GM19193 (cell line): ENCODE measurements around the gene DNTT.

Experiments
- POLR2A ChIP-seq: IDR thresholded peaks from 4 replicates; pipeline ENCODE4 v1.6.1; 2011; ENCODE audit not compliant: insufficient read depth, insufficient read length; ENCODE audit errors: extremely low read depth

The DNTT gene

GRCh38 chr10:96370584-96371157 is 66.4 kb downstream of the DNTT start:
- TF ChIP-seq POLR2A, result no peak

GRCh38 chr10:96371356-96371755 is 67.1 kb downstream of the DNTT start:
- no peak for TF ChIP-seq POLR2A

GRCh38 chr10:96374004-96374403 is 69.8 kb downstream of the DNTT start:
- no peak for TF ChIP-seq POLR2A

- TF ChIP-seq POLR2A, result no peak
Observed at GRCh38 chr10:96374639-96374984, 70.4 kb downstream of the DNTT start.

- no peak for TF ChIP-seq POLR2A
Observed at GRCh38 chr10:96374985-96375830, 71.0 kb downstream of the DNTT start.

GRCh38 chr10:96376483-96376882 is 72.2 kb downstream of the DNTT start:
- TF ChIP-seq POLR2A, result no peak

- TF ChIP-seq POLR2A, result no peak
Observed at GRCh38 chr10:96377816-96378294, 73.6 kb downstream of the DNTT start.

- no peak for TF ChIP-seq POLR2A
Observed at GRCh38 chr10:96378741-96379140, 74.5 kb downstream of the DNTT start.

- no peak for TF ChIP-seq POLR2A
Observed at GRCh38 chr10:96379758-96380157, 75.5 kb downstream of the DNTT start.

GRCh38 chr10:96380821-96381220 is 76.6 kb downstream of the DNTT start:
- TF ChIP-seq POLR2A, result no peak

- TF ChIP-seq POLR2A, result no peak
Observed at GRCh38 chr10:96384506-96384905, 80.3 kb downstream of the DNTT start.

- TF ChIP-seq POLR2A, result no peak
Observed at GRCh38 chr10:96387161-96387560, 82.9 kb downstream of the DNTT start.

- TF ChIP-seq POLR2A, result no peak
Observed at GRCh38 chr10:96387601-96388000, 83.4 kb downstream of the DNTT start.
